Measurements from ENCODE around the gene HES1. TPM values are rescaled to one million over a fixed set of nuclear protein-coding genes. Genes with fewer than 3 reads are reported as not detected.

The HES1 gene
- total RNA-seq, 1 experiment from 2014 or later = 17.4 TPM

DNA sequence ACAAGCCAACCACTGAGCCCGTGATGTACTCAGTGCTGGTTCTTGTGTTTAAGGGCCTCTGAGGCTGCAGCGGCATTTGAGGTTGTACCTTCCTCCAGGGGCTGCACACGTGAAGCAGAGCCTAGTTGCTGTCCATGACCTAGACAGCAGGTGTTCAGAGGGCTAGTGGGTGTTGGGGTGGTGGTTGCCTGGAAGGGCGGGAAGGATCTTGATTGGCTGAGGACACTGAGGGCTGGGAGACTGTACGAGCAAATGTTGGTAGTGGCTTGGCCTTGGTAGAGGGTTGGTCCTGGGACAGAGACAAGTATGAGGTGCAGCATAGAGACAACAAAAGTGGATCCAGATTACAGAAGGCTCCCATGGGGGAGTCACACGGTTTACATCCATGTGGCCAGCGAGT is 17.0 kb upstream of the HES1 start:
- H3K27ac ChIP-seq (ENCODE audit: low read length) = no peak overlapping the region
- H3K4me1 ChIP-seq (ENCODE audit: low read length) = peaks cover 25% of the 10 kb centered on the region
- no peaks in the 10 kb centered on the region for H3K9me3 ChIP-seq (ENCODE audit: low read length)
- no peaks in the 10 kb centered on the region for H3K9me2 ChIP-seq (replicated peaks; ENCODE audit: insufficient read depth, low read length)
- H3K4me2 ChIP-seq (ENCODE audit: low read depth, low read length, poor library complexity, severe bottlenecking) = no peak overlapping the region
- H3K36me3 ChIP-seq (ENCODE audit: insufficient read depth, low read length) = no peaks in the 10 kb centered on the region
- H4K20me1 ChIP-seq (ENCODE audit: insufficient read depth, low read depth, low read length) = no peaks in the 10 kb centered on the region
- no peak overlapping the region for H2AFZ ChIP-seq (ENCODE audit: low read length)
- DNase-seq = no peak
- no peak overlapping the region for H3K9ac ChIP-seq (ENCODE audit: low read length)
- 0 out of 2 replicates have a peak, but pooled peaks cover 4% of the 10 kb centered on the region for H3K27me3 ChIP-seq (ENCODE audit: low read length)
- no peaks in the 10 kb centered on the region for H3K79me2 ChIP-seq (ENCODE audit: low read length)
- H3K4me3 ChIP-seq (ENCODE audit: low read length) = no peak overlapping the region

DNA sequence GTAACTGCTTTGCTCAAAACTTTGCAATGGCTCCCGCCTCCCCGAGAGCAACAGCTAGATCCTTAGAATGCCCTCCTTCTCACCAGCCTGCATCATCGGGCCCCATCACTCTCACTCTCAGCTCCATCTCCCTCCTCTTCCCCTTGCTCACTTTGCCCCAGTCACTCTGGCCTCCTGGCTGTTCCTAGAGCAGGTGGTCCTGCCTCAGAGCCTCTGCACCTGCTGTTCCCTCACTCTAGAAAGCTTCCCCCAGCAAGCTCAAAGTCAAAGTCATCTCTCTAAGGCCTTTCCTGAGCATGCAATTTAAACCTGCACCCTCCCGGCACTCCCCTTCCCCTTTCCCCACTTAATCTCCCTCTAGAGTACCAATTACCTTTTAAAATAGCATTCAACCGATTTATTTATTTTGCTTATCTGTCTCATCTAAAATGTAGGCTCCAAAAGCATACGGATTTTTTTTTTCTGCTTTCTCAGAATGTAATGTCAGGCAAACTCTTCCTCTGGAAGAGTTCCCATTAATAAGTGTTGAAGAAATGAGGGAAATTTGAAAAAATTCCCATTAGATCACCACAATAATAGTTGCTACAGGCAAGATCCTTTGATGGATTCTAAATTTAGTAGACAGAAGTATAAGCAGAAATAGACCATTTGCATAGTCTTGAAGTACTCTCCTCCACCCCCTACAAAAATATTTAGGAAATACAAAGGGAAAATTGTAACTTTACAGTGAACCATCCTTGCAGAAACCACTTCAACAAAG is 15.9 kb upstream of the HES1 start:
- peak overlapping the region; percentile 44 for H3K4me3 ChIP-seq (ENCODE audit: low read length)
- no peak overlapping the region for H3K27ac ChIP-seq (ENCODE audit: low read length)
- no peak overlapping the region for H3K9ac ChIP-seq (ENCODE audit: low read length)
- H3K27me3 ChIP-seq (ENCODE audit: low read length) = 0 out of 2 replicates have a peak, but pooled peaks cover 4% of the 10 kb centered on the region
- peaks cover 25% of the 10 kb centered on the region for H3K4me1 ChIP-seq (ENCODE audit: low read length)
- no peak overlapping the region for H2AFZ ChIP-seq (ENCODE audit: low read length)
- no peak for DNase-seq
- H3K4me2 ChIP-seq (ENCODE audit: low read depth, low read length, poor library complexity, severe bottlenecking) = peak overlapping the region; percentile 60
- H3K79me2 ChIP-seq (ENCODE audit: low read length) = no peaks in the 10 kb centered on the region
- no peaks in the 10 kb centered on the region for H3K9me3 ChIP-seq (ENCODE audit: low read length)
- no peaks in the 10 kb centered on the region for H3K36me3 ChIP-seq (ENCODE audit: insufficient read depth, low read length)
- H4K20me1 ChIP-seq (ENCODE audit: insufficient read depth, low read depth, low read length) = no peaks in the 10 kb centered on the region
- no peaks in the 10 kb centered on the region for H3K9me2 ChIP-seq (replicated peaks; ENCODE audit: insufficient read depth, low read length)

GRCh38 chr3:194120789-194121770 is 14.9 kb upstream of the HES1 start:
- no peaks in the 10 kb centered on the region for H3K79me2 ChIP-seq (ENCODE audit: low read length)
- H4K20me1 ChIP-seq (ENCODE audit: insufficient read depth, low read depth, low read length) = no peaks in the 10 kb centered on the region
- no peak overlapping the region for H3K9ac ChIP-seq (ENCODE audit: low read length)
- H3K4me2 ChIP-seq (ENCODE audit: low read depth, low read length, poor library complexity, severe bottlenecking) = peak overlapping the region; percentile 60
- H3K9me3 ChIP-seq (ENCODE audit: low read length) = no peaks in the 10 kb centered on the region
- H3K9me2 ChIP-seq (replicated peaks; ENCODE audit: insufficient read depth, low read length) = no peaks in the 10 kb centered on the region
- 0 out of 2 replicates have a peak, but pooled peaks cover 4% of the 10 kb centered on the region for H3K27me3 ChIP-seq (ENCODE audit: low read length)
- no peaks in the 10 kb centered on the region for H3K36me3 ChIP-seq (ENCODE audit: insufficient read depth, low read length)
- peak overlapping the region; percentile 44 for H3K4me3 ChIP-seq (ENCODE audit: low read length)
- H2AFZ ChIP-seq (ENCODE audit: low read length) = no peak overlapping the region
- peak; percentile 73 for DNase-seq
- peak overlapping the region; percentile 38; the same call in 1 of the 2 replicates for H3K27ac ChIP-seq (ENCODE audit: low read length)
- H3K4me1 ChIP-seq (ENCODE audit: low read length) = peaks cover 25% of the 10 kb centered on the region

GRCh38 chr3:194121891-194122631 is 13.9 kb upstream of the HES1 start:
- H4K20me1 ChIP-seq (ENCODE audit: insufficient read depth, low read depth, low read length) = no peaks in the 10 kb centered on the region
- H3K9ac ChIP-seq (ENCODE audit: low read length) = no peak overlapping the region
- H3K9me2 ChIP-seq (replicated peaks; ENCODE audit: insufficient read depth, low read length) = no peaks in the 10 kb centered on the region
- no peak for DNase-seq
- no peaks in the 10 kb centered on the region for H3K9me3 ChIP-seq (ENCODE audit: low read length)
- H3K4me2 ChIP-seq (ENCODE audit: low read depth, low read length, poor library complexity, severe bottlenecking) = no peak overlapping the region
- 0 out of 2 replicates have a peak, but pooled peaks cover 4% of the 10 kb centered on the region for H3K27me3 ChIP-seq (ENCODE audit: low read length)
- peaks cover 25% of the 10 kb centered on the region for H3K4me1 ChIP-seq (ENCODE audit: low read length)
- no peaks in the 10 kb centered on the region for H3K79me2 ChIP-seq (ENCODE audit: low read length)
- no peak overlapping the region for H2AFZ ChIP-seq (ENCODE audit: low read length)
- H3K27ac ChIP-seq (ENCODE audit: low read length) = no peak overlapping the region
- no peak overlapping the region for H3K4me3 ChIP-seq (ENCODE audit: low read length)
- H3K36me3 ChIP-seq (ENCODE audit: insufficient read depth, low read length) = no peaks in the 10 kb centered on the region

GRCh38 chr3:194123726-194124125 is 12.2 kb upstream of the HES1 start:
- no peak overlapping the region for H3K4me2 ChIP-seq (ENCODE audit: low read depth, low read length, poor library complexity, severe bottlenecking)

GRCh38 chr3:194124193-194124592 is 11.8 kb upstream of the HES1 start:
- no peak overlapping the region for H3K9ac ChIP-seq (ENCODE audit: low read length)
- no peak overlapping the region for H3K27ac ChIP-seq (ENCODE audit: low read length)
- 0 out of 2 replicates have a peak, but pooled peaks cover 4% of the 10 kb centered on the region for H3K27me3 ChIP-seq (ENCODE audit: low read length)
- DNase-seq = no peak
- H3K9me2 ChIP-seq (replicated peaks; ENCODE audit: insufficient read depth, low read length) = no peaks in the 10 kb centered on the region
- no peaks in the 10 kb centered on the region for H3K36me3 ChIP-seq (ENCODE audit: insufficient read depth, low read length)
- H4K20me1 ChIP-seq (ENCODE audit: insufficient read depth, low read depth, low read length) = no peaks in the 10 kb centered on the region
- H3K4me2 ChIP-seq (ENCODE audit: low read depth, low read length, poor library complexity, severe bottlenecking) = no peak overlapping the region
- no peak overlapping the region for H3K4me3 ChIP-seq (ENCODE audit: low read length)
- peaks cover 25% of the 10 kb centered on the region for H3K4me1 ChIP-seq (ENCODE audit: low read length)
- H3K79me2 ChIP-seq (ENCODE audit: low read length) = no peaks in the 10 kb centered on the region
- H3K9me3 ChIP-seq (ENCODE audit: low read length) = no peaks in the 10 kb centered on the region
- no peak overlapping the region for H2AFZ ChIP-seq (ENCODE audit: low read length)

More at GRCh38 chr3:194123726-194124125, 12.2 kb upstream of the HES1 start:
- Histone ChIP-seq H3K27me3 (ENCODE audit: low read length) (0 out of 2 replicates have a peak, but pooled peaks cover 4% of the 10 kb centered on the region), H3K4me1 (ENCODE audit: low read length) (peaks cover 25% of the 10 kb centered on the region), H3K36me3 (ENCODE audit: insufficient read depth, low read length) (no peaks in the 10 kb centered on the region), H3K27ac (ENCODE audit: low read length) (no peak overlapping the region), H3K9me2 (replicated peaks; ENCODE audit: insufficient read depth, low read length) (no peaks in the 10 kb centered on the region), H3K9me3 (ENCODE audit: low read length) (no peaks in the 10 kb centered on the region), H3K4me3 (ENCODE audit: low read length) (no peak overlapping the region), H2AFZ (ENCODE audit: low read length) (no peak overlapping the region), H3K9ac (ENCODE audit: low read length) (no peak overlapping the region), H3K79me2 (ENCODE audit: low read length) (no peaks in the 10 kb centered on the region), H4K20me1 (ENCODE audit: insufficient read depth, low read depth, low read length) (no peaks in the 10 kb centered on the region)
- DNase-seq = no peak

- peaks cover 17% of the 10 kb centered on the region for H3K4me1 ChIP-seq (ENCODE audit: low read length)
- no peaks in the 10 kb centered on the region for H3K36me3 ChIP-seq (ENCODE audit: insufficient read depth, low read length)
- no peak overlapping the region for H3K9ac ChIP-seq (ENCODE audit: low read length)
- no peaks in the 10 kb centered on the region for H3K9me2 ChIP-seq (replicated peaks; ENCODE audit: insufficient read depth, low read length)
- DNase-seq = no peak
- H2AFZ ChIP-seq (ENCODE audit: low read length) = no peak overlapping the region
- H3K27ac ChIP-seq (ENCODE audit: low read length) = no peak overlapping the region
- H3K27me3 ChIP-seq (ENCODE audit: low read length) = 0 out of 2 replicates have a peak, but pooled peaks cover 4% of the 10 kb centered on the region
- H4K20me1 ChIP-seq (ENCODE audit: insufficient read depth, low read depth, low read length) = no peaks in the 10 kb centered on the region
- H3K79me2 ChIP-seq (ENCODE audit: low read length) = no peaks in the 10 kb centered on the region
- no peak overlapping the region for H3K4me3 ChIP-seq (ENCODE audit: low read length)
- no peak overlapping the region for H3K4me2 ChIP-seq (ENCODE audit: low read depth, low read length, poor library complexity, severe bottlenecking)
- no peaks in the 10 kb centered on the region for H3K9me3 ChIP-seq (ENCODE audit: low read length)
Observed at GRCh38 chr3:194125442-194125841, 10.5 kb upstream of the HES1 start.

Data from Karpas-422 (cell line).